Activated T-helper 17 cell treated with anti-CD3 and anti-CD28 coated beads, Interleukin-2, amount 50 U/mL, for 72 hours (primary cell): ENCODE measurements around the gene RASGRP1. TPM values are rescaled to one million over a fixed set of nuclear protein-coding genes. Genes with fewer than 3 reads are reported as not detected.

Source experiments
- ATAC-seq: fragments of 150-1000 bp; cut with Tn5 transposase; replicated peaks from 2 replicates; pipeline ENCODE4 v1.10.0; 2021; ENCODE audit warnings: mild to moderate bottlenecking, moderate library complexity
- H3K27ac Mint-ChIP-seq: one replicate; pipeline ENCODE4 v1.8.0; 2022; ENCODE audit warnings: mixed read lengths
- H3K27me3 Mint-ChIP-seq: one replicate; pipeline ENCODE4 v1.8.0; 2022; ENCODE audit warnings: mixed read lengths
- H3K36me3 Mint-ChIP-seq: one replicate; pipeline ENCODE4 v1.8.0; 2022; ENCODE audit warnings: low read depth, mild to moderate bottlenecking, mixed read lengths
- H3K4me1 Mint-ChIP-seq: one replicate; pipeline ENCODE4 v1.8.0; 2022; ENCODE audit warnings: mixed read lengths
- H3K4me3 Mint-ChIP-seq: one replicate; pipeline ENCODE4 v1.8.0; 2022; ENCODE audit warnings: mild to moderate bottlenecking, mixed read lengths
- H3K9me3 Mint-ChIP-seq: one replicate; pipeline ENCODE4 v1.8.0; 2022; ENCODE audit warnings: mixed read lengths
- total RNA-seq, 2 donors: library from RNA; stranded (reverse); gene quantifications; one replicate each; pipeline ENCODE4 v1.2.3, GENCODE V29; 2022

Gene RASGRP1
- total RNA-seq, 2 donors from 2014 or later = 118 to 164 TPM

DNA sequence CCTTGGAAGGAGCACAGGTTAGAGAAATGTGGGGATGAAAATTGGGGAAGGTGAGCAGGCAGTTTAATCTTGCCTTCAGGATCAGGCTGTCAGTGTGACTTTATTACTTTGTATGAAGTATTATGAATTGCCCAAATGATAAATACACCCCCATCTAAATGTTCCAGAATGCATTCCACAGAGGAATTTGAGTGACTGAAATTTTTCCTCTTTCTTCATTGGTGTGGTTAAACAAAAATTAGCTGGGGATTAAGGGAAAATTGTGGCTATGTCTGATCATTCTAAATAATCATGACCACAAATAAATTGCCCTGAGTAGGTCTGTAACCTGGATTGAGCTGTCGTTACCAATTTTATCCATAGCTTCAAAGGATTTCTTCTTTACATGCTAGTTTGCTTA, 77.2 kb downstream of the RASGRP1 start:
- no peak for ATAC-seq
- peak overlapping the region; percentile 48 for H3K4me3 Mint-ChIP-seq
- peaks cover 84% of the 10 kb centered on the region for H3K36me3 Mint-ChIP-seq
- H3K27ac Mint-ChIP-seq = peak overlapping the region; percentile 83
- no peaks in the 10 kb centered on the region for H3K9me3 Mint-ChIP-seq
- no peaks in the 10 kb centered on the region for H3K27me3 Mint-ChIP-seq
- H3K4me1 Mint-ChIP-seq = peaks cover 28% of the 10 kb centered on the region

- peak overlapping the region; percentile 48 for H3K4me3 Mint-ChIP-seq
- no peaks in the 10 kb centered on the region for H3K9me3 Mint-ChIP-seq
- H3K27me3 Mint-ChIP-seq = no peaks in the 10 kb centered on the region
- H3K27ac Mint-ChIP-seq = peak overlapping the region; percentile 83
- peak; percentile 95 for ATAC-seq
- H3K4me1 Mint-ChIP-seq = peaks cover 31% of the 10 kb centered on the region
- H3K36me3 Mint-ChIP-seq = peaks cover 84% of the 10 kb centered on the region
These were observed 77.7 kb downstream of the RASGRP1 start for GRCh38 chr15:38486936-38487335.

GRCh38 chr15:38482572-38482971, 82.0 kb downstream of the RASGRP1 start:
- no peak for ATAC-seq
- no peak overlapping the region for H3K4me3 Mint-ChIP-seq
- peak overlapping the region; percentile 82 for H3K27ac Mint-ChIP-seq
- no peaks in the 10 kb centered on the region for H3K9me3 Mint-ChIP-seq
- H3K36me3 Mint-ChIP-seq = peaks cover 67% of the 10 kb centered on the region
- peaks cover 16% of the 10 kb centered on the region for H3K4me1 Mint-ChIP-seq
- no peaks in the 10 kb centered on the region for H3K27me3 Mint-ChIP-seq

- no peaks in the 10 kb centered on the region for H3K27me3 Mint-ChIP-seq
- H3K4me1 Mint-ChIP-seq = peaks cover 9% of the 10 kb centered on the region
- no peak overlapping the region for H3K4me3 Mint-ChIP-seq
- H3K27ac Mint-ChIP-seq = peak overlapping the region; percentile 82
- peaks cover 67% of the 10 kb centered on the region for H3K36me3 Mint-ChIP-seq
- no peaks in the 10 kb centered on the region for H3K9me3 Mint-ChIP-seq
- no peak for ATAC-seq
These were observed 82.9 kb downstream of the RASGRP1 start for GRCh38 chr15:38481761-38482160.

GRCh38 chr15:38481113-38481512, 83.5 kb downstream of the RASGRP1 start:
- ATAC-seq = no peak
- Mint-ChIP-seq H3K9me3 (no peaks in the 10 kb centered on the region), H3K27me3 (no peaks in the 10 kb centered on the region), H3K4me1 (peaks cover 6% of the 10 kb centered on the region), H3K4me3 (no peak overlapping the region), H3K36me3 (peaks cover 69% of the 10 kb centered on the region), H3K27ac (peak overlapping the region; percentile 82)

DNA sequence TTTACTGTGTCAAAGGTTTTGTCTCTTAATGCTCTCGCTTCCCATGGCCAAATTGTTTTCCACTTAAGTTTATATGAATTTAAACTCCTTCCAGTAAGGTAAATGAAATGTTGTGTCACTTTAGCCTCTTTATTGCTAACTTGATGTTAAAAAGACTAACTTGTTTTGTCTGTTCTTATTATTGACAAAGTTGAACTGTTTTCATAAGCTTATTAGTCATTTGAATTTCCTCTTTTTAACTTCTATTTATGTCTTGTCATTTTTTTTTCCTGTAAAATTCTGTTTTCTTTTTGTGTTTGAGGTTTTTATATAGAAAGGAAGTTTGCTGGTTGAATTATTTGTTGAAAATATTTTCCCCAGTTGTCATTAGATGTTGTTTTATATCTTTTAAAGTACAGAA, 84.9 kb downstream of the RASGRP1 start:
- H3K9me3 Mint-ChIP-seq = no peaks in the 10 kb centered on the region
- H3K27me3 Mint-ChIP-seq = no peaks in the 10 kb centered on the region
- ATAC-seq = no peak
- peaks cover 73% of the 10 kb centered on the region for H3K36me3 Mint-ChIP-seq
- peak overlapping the region; percentile 71 for H3K27ac Mint-ChIP-seq
- no peak overlapping the region for H3K4me3 Mint-ChIP-seq
- peaks cover 6% of the 10 kb centered on the region for H3K4me1 Mint-ChIP-seq

GRCh38 chr15:38479266-38479665, 85.3 kb downstream of the RASGRP1 start:
- peaks cover 8% of the 10 kb centered on the region for H3K4me1 Mint-ChIP-seq
- H3K27ac Mint-ChIP-seq = no peak overlapping the region
- ATAC-seq = no peak
- H3K36me3 Mint-ChIP-seq = peaks cover 75% of the 10 kb centered on the region
- H3K9me3 Mint-ChIP-seq = no peaks in the 10 kb centered on the region
- H3K4me3 Mint-ChIP-seq = no peak overlapping the region
- H3K27me3 Mint-ChIP-seq = no peaks in the 10 kb centered on the region

DNA sequence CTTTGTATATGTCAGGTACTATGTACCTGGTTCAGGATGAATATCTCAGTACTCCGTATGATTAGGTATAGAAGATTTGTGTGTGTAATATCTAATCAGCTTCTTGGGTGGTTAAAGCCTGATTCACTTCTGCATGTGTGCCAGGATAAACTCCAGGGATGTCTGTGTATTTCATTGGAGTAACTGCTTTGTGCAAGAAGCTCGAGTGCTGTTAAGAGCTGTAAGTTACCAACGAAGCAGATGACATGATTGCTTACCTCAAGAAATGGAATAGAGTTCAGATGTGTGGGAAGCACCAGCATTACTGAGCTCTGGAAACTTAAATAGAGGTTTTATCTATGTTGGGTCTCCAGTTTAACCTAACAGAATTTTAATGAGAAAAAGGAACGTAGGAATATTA, 87.0 kb downstream of the RASGRP1 start:
- H3K27me3 Mint-ChIP-seq = no peaks in the 10 kb centered on the region
- H3K27ac Mint-ChIP-seq = no peak overlapping the region
- H3K4me3 Mint-ChIP-seq = no peak overlapping the region
- no peaks in the 10 kb centered on the region for H3K9me3 Mint-ChIP-seq
- no peak for ATAC-seq
- peaks cover 9% of the 10 kb centered on the region for H3K4me1 Mint-ChIP-seq
- peaks cover 78% of the 10 kb centered on the region for H3K36me3 Mint-ChIP-seq

- Mint-ChIP-seq H3K27ac (peak overlapping the region; percentile 18), H3K4me1 (peaks cover 4% of the 10 kb centered on the region), H3K9me3 (no peaks in the 10 kb centered on the region), H3K36me3 (peaks cover 71% of the 10 kb centered on the region), H3K27me3 (no peaks in the 10 kb centered on the region), H3K4me3 (no peak overlapping the region)
- ATAC-seq = no peak
These were observed 88.5 kb downstream of the RASGRP1 start for GRCh38 chr15:38476120-38476519.

DNA sequence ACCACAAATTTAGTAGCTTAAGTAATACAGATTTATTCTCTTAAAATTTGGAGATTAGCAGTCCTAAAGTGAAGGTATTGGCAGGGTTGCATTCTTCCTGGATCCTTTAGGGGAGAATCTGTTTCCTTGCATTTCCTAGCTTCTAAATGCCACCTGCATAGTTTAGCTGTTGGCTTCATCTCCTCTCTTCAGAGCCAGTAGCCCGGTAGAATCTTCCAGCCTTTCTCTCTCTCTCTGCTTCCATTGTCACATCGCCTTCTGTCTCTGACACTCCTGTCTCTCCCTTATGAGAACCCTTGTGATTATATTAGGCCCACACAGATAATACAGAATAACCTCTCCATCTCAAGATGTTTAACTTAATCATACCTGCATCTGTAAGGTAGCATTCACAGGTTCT, 89.3 kb downstream of the RASGRP1 start:
- ATAC-seq = no peak
- Mint-ChIP-seq H3K4me3 (no peak overlapping the region), H3K27me3 (no peaks in the 10 kb centered on the region), H3K36me3 (peaks cover 76% of the 10 kb centered on the region), H3K9me3 (no peaks in the 10 kb centered on the region), H3K27ac (peak overlapping the region; percentile 26), H3K4me1 (peaks cover 4% of the 10 kb centered on the region)

DNA sequence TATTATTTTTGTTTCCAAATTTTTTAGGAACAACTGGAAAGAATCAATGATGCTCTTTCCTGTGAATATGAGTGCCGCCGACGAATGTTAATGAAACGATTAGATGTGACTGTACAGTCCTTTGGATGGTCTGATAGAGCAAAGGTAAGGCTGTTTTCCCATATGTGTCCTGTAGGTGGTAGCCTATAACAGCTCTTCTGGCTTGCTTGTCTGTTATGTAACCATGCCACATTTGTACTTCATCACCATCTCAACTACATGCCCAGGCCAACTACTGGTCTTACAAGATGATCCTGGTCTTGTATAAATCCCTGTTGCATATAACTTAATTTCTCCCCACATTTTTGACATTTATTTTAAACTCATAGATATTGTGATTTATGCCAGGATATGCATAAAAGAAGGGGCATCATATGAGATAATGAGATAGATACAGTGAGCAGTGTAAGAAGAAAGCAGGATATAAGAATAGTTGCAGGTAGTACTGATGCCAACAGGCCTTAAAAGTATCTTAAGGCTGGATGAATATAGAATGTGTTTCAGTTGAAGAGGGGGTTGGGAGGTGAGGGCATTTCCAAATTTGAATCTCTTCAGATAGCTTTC, 90.4 kb downstream of the RASGRP1 start:
- Mint-ChIP-seq H3K36me3 (peaks cover 71% of the 10 kb centered on the region), H3K27ac (peak overlapping the region; percentile 15)
- peak; percentile 99 for ATAC-seq

GRCh38 chr15:38471974-38472373, 92.6 kb downstream of the RASGRP1 start:
- Mint-ChIP-seq H3K27me3 (no peaks in the 10 kb centered on the region), H3K4me3 (no peak overlapping the region), H3K36me3 (peaks cover 63% of the 10 kb centered on the region), H3K9me3 (no peaks in the 10 kb centered on the region), H3K4me1 (peaks cover 4% of the 10 kb centered on the region), H3K27ac (no peak overlapping the region)
- no peak for ATAC-seq

More for the DNA sequence above, 90.4 kb downstream of the RASGRP1 start:
- Mint-ChIP-seq H3K4me1 (peaks cover 4% of the 10 kb centered on the region), H3K9me3 (no peaks in the 10 kb centered on the region), H3K27me3 (no peaks in the 10 kb centered on the region), H3K4me3 (no peak overlapping the region)

GRCh38 chr15:38470816-38471215, 93.8 kb downstream of the RASGRP1 start:
- Mint-ChIP-seq H3K4me1 (peaks cover 4% of the 10 kb centered on the region), H3K27me3 (no peaks in the 10 kb centered on the region), H3K4me3 (no peak overlapping the region), H3K9me3 (no peaks in the 10 kb centered on the region), H3K27ac (no peak overlapping the region), H3K36me3 (peaks cover 55% of the 10 kb centered on the region)
- no peak for ATAC-seq

GRCh38 chr15:38464675-38465074, 99.9 kb downstream of the RASGRP1 start:
- peaks cover 23% of the 10 kb centered on the region for H3K36me3 Mint-ChIP-seq
- peaks cover 17% of the 10 kb centered on the region for H3K4me1 Mint-ChIP-seq
- H3K4me3 Mint-ChIP-seq = no peak overlapping the region
- no peak for ATAC-seq
- no peak overlapping the region for H3K27ac Mint-ChIP-seq
- H3K27me3 Mint-ChIP-seq = no peaks in the 10 kb centered on the region
- no peaks in the 10 kb centered on the region for H3K9me3 Mint-ChIP-seq

GRCh38 chr15:38463893-38464292, 100.7 kb downstream of the RASGRP1 start:
- ATAC-seq = no peak
- no peaks in the 10 kb centered on the region for H3K9me3 Mint-ChIP-seq
- peaks cover 19% of the 10 kb centered on the region for H3K4me1 Mint-ChIP-seq
- H3K27me3 Mint-ChIP-seq = no peaks in the 10 kb centered on the region
- H3K36me3 Mint-ChIP-seq = peaks cover 23% of the 10 kb centered on the region
- no peak overlapping the region for H3K27ac Mint-ChIP-seq
- no peak overlapping the region for H3K4me3 Mint-ChIP-seq
